Endometrial microvascular endothelial cells (primary cell): Measurements from ENCODE around the gene SHROOM4. TPM values are rescaled to one million over a fixed set of nuclear protein-coding genes. Genes with fewer than 3 reads are reported as not detected.

Source experiments
- in situ Hi-C: cut with HindIII; loops from 2 replicates; pipeline ENCODE4 v1.10.0; 2017; ENCODE audit warnings: low sequenced_read_pairs, low pct_unique_long_range_greater_than_20kb; ENCODE audit errors: inconsistent ontology term
- total RNA-seq: library from RNA; depleted of rRNA; stranded (reverse); fragments of >200 nt; gene quantifications from one replicate; pipeline ENCODE4 v1.2.3, GENCODE V29; 2015; ENCODE audit errors: inconsistent ontology term

The SHROOM4 gene
- total RNA-seq, 1 donor from 2014 or later = 24.0 TPM

DNA sequence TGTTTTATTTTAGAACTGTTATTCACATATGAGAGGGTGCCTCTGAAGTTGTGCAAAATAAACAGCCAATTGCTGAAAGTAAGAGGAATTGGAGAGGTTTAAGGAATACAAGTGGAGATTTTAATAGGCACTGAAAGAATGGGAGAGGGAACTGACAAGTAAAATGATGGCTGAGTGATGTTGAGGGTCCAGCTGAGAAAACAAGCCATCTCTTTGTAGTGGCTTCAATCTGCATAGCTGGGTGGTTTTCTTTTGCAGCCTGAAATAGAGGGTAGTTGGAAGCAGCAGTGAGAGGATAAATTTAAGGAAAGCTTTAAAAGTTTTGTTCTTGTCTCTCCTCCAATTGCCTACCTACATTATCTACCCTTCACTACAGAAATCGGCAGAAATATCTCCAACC, 236.7 kb downstream of the SHROOM4 start:
- in situ Hi-C loops = no loop called here

DNA sequence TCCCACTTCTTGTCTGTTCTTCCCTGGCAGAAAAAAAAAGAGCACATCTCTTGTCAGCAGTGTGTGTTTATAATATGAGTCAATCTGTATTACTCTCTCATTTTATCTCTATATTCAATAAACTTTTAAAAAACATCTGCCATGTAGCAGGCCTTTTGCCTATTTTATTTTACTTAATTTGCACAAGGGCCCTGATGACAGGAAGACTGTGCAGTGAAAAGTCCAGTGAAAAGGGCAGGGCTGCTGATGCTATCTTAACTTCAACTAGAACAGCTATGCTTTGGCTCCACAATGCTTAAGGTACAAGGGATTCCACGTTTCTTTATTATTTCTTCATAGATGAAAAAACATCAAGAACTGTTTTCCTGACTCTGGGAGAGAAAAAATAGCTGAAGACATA, 246.4 kb downstream of the SHROOM4 start:
- in situ Hi-C loops = no loop called here

DNA sequence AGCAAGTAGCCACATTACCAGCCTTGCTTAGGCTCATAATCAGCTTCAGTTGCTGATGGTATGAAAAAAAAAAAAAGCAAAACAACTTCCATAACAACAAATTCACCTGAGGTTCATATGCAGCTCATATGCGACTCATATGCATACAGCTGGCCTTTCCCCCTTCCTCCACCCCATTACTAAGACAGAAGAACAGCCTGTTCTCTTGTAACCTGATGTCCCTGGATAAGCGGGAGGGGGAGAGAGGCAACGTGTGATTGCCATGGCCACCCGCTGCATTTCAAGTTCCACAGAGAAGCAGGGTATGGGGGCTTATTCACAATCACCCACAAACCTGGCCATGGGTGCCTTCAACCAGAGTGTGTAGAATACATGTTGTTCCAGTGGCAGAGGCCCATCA, 248.3 kb downstream of the SHROOM4 start:
- in situ Hi-C loops = no loop called here

Other genes with a start within 250 kb of the SHROOM4 start
- gene BMP15, start 96.5 kb upstream of the SHROOM4 start, total RNA-seq = not detected